Embryonic facial prominence (tissue), 1 donor: ENCODE data around the gene AOAH.

ENCODE experiments used
- DNase-seq: peaks from one replicate; pipeline ENCODE4 v3.0.0-alpha.2; 2016; ENCODE audit errors: extremely low spot score

AOAH gene

GRCh38 chr7:36635091-36635490, 89.2 kb downstream of the AOAH start:
- no peak for DNase-seq

- no peak for DNase-seq
These were observed 90.9 kb downstream of the AOAH start for GRCh38 chr7:36633377-36633776.

GRCh38 chr7:36630112-36630650, 94.1 kb downstream of the AOAH start:
- DNase-seq, result no peak

GRCh38 chr7:36629351-36629750, 94.9 kb downstream of the AOAH start:
- DNase-seq, result no peak

- no peak for DNase-seq
These were observed 96.5 kb downstream of the AOAH start for GRCh38 chr7:36627836-36628235.

GRCh38 chr7:36626111-36626510, 98.2 kb downstream of the AOAH start:
- no peak for DNase-seq

GRCh38 chr7:36625247-36625646, 99.0 kb downstream of the AOAH start:
- no peak for DNase-seq

- DNase-seq, result no peak
These were observed 101.0 kb downstream of the AOAH start for GRCh38 chr7:36623247-36623646.

- no peak for DNase-seq
These were observed 102.9 kb downstream of the AOAH start for GRCh38 chr7:36621396-36621795.

GRCh38 chr7:36620166-36620708, 104.1 kb downstream of the AOAH start:
- no peak for DNase-seq

- DNase-seq, result no peak
These were observed 106.9 kb downstream of the AOAH start for GRCh38 chr7:36617408-36617807.

GRCh38 chr7:36615852-36616540, 108.3 kb downstream of the AOAH start:
- no peak for DNase-seq

GRCh38 chr7:36614959-36615358, 109.3 kb downstream of the AOAH start:
- DNase-seq, result no peak

GRCh38 chr7:36613031-36613614, 111.2 kb downstream of the AOAH start:
- no peak for DNase-seq

- no peak for DNase-seq
These were observed 112.6 kb downstream of the AOAH start for GRCh38 chr7:36611703-36612102.

- no peak for DNase-seq
These were observed 116.6 kb downstream of the AOAH start for GRCh38 chr7:36607721-36608095.

- DNase-seq, result no peak
These were observed 117.1 kb downstream of the AOAH start for GRCh38 chr7:36606976-36607720.

- no peak for DNase-seq
These were observed 117.9 kb downstream of the AOAH start for GRCh38 chr7:36606153-36606975.

GRCh38 chr7:36605261-36606051, 118.8 kb downstream of the AOAH start:
- no peak for DNase-seq

- no peak for DNase-seq
These were observed 119.5 kb downstream of the AOAH start for GRCh38 chr7:36604806-36605205.
